NCI-H128 (cell line): Measurements from ENCODE around the gene CYSTM1.
"Not testable (repeated sequence)": the region's sequence is repeated elsewhere in the genome, so short reads cannot be mapped to it uniquely, and the experiment has no call there.

Source experiments
- DNase-seq: peaks from one replicate; lab custom pipeline; 2025; ENCODE audit not compliant: unreplicated experiment; lab: John Stamatoyannopoulos, UW

The CYSTM1 gene

DNA sequence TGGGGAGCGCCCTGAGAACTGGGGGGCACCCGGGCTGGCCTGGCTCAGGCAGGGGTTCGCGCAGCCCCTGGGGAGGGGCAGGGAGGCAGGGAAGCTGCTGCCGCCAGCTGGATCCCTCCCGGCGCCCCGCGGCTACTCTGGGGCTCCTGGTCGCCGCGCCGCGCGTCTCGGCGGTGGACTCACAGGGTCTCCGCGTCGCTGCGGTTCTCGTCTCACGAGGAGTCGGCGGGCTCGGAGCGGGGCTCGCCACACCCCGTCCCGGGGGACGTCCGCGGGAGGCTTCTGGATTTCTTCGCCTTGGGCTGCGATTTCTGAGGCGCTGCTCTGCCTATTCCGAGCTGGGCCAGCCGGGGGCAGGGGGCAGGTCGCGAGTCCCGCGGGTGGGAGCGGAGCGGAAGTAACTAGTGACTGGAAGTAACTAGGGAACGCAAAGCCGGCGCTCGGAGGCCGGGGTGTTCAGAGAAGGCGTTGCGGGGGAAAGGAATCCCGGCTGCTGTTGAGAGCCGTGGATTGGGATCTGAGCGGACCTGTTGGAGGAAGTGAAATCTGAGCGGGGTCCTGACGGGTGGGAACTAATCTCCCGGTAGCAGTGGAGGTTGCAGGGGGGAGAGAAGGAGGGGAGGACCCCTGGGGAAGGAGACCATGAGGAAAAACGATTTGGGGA is 511 bp downstream of the CYSTM1 start:
- DNase-seq, result no peak

DNA sequence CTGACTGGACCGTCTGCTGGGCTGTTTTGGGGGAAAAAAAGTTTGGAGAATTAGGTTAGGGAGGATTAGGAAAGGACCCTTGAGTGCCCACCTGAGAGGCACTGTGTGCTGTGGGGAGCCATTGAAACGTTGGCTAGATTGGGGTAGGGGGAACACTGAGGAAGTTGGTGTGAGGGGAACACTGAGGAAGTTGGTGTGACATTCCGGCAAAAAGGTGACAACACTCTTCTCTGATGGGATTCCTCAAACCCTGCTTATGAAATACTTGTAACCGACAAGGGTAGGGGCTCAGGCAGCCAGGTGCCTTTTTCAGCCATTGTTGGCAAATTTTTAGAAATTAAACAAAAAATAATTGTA is 1.0 kb downstream of the CYSTM1 start:
- no peak for DNase-seq

DNA sequence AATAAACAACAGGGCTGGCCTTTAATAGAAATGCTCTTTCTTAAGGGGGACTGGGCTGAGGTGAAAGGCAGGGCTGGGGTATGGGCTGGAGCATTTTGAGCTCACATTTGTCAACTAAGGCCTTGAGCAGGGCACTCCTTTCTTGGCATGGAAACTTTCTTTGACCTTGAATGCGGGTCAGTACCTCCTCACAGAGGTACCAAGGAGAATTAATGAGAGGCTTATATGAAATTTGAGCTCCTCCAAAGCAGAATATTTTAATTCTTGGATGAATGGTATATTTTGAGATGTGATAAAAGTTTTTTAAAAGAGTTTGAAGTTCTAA is 3.1 kb downstream of the CYSTM1 start:
- no peak for DNase-seq

DNA sequence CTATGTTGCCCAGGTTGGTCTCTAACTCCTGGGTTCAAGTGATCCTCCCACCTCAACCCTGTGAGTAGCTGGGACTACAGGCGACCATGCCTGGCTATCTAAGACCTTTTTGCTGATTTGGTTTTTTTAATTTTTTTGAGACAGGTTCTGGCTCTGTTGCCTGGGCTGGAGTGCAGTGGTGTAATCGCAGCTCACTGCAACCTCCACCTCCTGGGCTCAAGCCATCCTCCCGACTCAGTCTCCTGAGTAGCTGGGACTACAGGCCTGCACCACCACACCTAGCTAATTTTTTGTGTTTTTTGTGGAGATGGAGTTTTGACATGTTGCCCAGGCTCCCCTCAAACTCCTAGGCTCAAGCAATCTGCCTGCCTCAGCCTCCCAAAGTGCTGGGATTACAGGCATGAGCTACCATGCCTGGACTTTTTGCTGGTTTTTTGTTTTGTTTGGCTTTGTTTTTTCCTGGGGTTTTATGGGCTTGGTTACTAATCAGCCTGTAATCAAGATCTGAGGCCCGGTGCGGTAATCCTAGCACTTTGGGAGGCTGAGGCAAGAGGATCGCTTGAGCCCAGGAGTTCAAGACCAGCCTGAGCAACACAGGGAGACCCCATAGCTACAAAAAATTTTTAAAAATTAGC is 3.6 kb downstream of the CYSTM1 start:
- DNase-seq, result no peak

DNA sequence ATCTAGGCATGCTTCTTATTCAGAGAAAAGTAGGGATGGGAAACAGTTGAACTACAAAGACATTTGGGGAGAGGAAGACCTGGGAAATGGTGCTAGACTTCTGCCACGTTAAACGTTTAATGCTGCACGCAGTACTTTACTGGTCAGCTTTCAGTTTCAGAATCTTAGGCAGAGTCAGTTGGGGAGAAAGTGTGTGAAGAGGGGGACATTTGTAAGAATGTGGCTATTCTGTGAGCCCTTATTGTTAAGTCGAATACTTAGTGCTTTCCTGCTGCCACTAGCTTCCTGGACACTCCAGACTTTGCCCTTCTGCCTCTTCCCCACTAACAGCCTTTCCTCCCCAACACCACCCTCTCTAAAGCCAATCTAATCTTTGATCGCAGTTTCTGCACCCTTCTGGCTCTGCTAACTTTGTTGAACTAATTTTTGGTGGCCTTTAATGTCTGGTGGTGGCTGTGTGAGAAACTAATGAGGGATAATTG is 6.1 kb downstream of the CYSTM1 start:
- DNase-seq, result no peak

DNA sequence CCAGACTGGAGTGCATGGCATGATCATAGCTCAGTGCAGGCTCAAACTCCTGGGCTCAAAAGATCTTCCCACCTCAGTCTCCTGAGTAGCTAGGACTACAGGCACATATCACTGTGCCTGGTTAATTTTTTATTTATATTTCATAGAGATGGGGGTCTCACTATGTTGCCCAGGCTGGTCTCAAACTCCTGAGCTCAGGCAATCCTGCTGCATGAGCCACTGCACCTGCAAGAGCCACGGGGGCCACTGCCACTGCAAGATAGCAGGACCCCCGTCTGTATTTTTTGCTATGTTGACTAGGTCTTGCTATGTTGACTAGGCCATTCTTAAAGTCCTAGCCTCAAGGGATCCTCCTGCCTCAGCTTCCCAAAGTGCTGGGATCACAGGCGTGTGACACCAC is 6.5 kb downstream of the CYSTM1 start:
- no peak for DNase-seq

DNA sequence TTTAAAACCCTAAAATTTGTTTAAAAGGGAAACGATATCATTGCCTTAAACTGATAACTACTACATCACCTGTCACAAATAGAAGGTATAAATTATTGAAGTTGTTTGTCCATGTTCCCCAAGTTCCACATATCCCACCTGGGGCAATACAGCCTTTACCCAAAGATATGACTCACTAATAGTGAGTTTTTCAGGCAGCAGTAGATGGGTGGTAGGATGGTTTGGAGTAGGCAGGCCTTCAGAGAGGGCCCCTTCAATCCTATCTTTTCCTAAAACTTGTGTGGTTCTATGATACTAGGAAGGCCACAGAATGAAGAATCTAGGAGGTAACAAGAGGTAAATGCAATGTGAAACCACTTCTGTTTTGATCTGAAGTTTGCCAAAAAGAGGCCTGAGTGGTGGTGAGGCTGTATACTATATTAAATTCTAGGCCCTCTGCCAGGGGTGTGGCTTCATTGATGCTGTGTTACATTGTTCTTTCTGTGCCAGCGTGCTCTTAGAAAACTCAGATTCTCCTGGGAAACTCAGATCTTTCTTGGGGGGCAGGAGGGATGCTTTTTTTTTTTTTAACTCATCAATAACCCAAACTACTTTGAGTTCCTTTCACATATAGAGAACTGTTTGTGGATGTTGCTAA is 7.2 kb downstream of the CYSTM1 start:
- DNase-seq, result no peak

DNA sequence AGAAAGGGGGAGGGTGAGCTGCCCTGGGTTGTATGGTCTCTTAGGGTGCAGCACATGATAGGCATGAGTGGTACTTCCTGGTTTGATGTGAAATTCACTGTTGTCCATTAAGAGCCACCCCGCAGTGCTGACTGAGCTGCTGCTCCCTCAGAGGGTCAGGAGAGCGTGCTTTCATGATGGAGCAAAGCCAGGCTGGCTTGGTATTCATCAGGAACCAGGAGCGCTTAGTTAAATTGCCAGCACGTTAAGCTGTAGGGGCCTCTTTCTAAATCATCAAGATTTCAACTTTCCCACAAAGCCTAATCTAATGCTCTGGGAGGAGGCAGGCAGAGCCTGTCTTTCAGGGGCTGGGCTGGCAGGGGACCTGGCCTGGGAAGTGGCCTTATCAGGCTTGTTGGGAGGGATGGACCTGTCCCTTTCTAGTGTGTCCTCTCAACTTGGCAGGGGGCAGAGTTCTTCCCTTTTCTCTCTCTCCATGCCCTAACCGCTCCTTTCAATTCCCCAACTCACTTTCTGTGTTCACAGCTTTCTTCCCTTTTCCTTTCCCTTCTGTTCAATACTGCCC is 7.9 kb downstream of the CYSTM1 start:
- DNase-seq, result no peak

DNA sequence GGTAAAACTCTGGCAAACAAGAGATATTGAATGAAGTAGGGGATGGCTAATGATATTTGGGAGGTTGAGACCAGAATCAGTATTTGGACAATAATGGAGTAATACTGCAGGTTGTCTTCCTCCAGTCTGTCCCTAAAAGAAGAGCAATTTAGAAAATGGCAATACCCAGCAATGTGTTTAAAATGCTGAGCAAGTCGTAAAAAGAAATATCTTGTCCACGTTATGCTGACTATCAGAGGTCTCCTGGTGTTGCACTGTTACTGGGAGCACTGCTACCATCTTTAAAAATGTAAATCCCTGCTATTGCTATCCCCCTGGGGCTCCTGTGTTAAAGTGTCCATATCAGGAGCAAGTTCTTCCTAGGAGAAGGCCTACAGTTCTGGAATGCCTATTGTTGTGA is 10.4 kb downstream of the CYSTM1 start:
- no peak for DNase-seq

DNA sequence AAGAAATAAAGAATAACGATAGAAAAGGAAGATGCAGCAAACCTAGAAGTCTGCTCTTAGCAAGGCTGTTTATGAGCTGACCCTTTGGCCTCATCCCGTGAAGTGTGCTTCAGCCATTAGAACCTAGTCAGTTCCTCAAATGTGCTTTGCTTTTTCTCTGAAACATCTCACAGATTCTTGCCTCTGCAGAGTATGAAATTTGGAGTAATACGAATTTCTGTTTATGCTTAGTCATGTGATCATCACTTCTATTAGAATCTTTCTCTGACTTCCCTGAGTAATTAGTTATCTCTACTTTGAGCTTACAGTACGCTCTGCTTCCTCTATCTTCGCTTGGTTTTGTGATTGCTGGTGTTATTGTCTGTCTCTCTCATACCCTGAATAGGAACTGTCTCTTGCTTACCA is 11.3 kb downstream of the CYSTM1 start:
- no peak for DNase-seq

DNA sequence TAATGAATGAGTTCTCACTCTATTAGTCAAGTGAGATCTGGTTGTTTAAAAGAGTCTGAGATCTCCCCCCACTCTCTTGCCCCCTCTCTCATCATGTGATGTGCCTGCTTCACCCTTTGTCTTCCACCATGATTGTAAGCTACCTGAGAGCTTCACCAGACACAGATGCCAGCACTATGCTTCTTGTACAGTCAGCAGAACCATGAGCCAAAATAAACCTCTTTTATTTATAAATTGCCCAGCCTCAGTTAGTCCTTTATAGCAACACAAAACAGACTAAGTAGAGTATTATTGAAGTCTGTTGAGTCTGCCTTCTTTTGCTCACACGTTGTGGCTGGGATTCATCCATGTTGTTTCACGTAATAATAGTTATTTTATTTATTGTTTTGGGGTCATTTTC is 14.3 kb downstream of the CYSTM1 start:
- no peak for DNase-seq

DNA sequence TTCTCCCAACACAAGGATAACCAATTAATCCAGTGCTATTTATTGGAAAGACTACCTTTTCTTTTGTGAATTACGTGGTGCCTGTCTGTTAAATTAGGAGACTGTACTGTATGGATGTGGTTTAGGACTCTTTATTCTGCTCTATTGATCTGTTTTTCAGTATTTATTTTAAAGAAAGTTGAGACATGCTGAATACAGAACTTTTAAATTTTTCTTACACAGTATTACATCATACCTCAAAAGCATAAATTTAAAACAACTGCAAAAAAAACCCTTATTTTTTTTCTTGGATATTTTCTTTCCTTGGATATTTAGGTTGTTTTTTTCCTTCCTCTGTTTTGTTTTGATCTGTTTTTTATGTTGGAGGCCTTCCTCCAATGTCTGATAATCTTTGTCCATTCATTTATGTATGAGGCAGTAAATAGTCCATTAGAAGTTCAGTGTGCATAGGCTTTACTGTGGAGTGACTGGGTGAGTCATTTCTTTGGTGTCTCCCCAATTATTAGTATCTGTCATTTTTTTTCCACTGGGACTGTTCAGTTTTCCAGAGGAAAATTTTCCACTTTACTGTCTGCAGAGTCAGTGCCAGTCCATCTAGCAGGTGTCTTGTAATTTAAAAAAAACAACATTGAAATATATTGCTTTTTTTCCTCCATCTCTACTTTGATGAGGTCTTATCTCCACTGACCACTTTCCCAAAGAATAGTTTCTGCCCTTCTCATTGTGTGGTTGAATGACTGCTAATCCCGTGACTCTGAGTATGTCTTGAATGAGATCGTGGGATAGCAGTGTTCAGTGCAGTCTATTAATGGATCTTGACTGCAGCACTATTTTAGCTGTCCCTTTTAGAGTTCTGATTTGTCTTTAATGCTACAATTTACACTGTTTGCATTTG is 15.2 kb downstream of the CYSTM1 start:
- no peak for DNase-seq

DNA sequence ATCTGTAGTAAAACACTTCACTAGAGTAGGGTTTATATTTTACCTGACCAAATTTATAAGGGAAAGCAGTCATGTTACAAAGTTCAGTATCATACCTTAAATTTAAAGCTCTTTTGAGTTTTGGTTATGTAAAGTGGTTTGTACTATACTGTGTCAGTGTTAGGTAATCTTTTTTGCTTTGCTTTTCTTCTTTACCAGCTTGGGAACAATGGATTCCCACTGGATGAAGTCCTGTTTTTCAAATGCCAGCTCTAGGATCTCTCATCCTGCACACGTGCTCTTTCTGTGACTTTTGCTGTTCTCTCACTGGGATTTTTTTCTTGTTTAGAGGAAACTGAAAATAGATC is 15.9 kb downstream of the CYSTM1 start:
- no peak for DNase-seq

DNA sequence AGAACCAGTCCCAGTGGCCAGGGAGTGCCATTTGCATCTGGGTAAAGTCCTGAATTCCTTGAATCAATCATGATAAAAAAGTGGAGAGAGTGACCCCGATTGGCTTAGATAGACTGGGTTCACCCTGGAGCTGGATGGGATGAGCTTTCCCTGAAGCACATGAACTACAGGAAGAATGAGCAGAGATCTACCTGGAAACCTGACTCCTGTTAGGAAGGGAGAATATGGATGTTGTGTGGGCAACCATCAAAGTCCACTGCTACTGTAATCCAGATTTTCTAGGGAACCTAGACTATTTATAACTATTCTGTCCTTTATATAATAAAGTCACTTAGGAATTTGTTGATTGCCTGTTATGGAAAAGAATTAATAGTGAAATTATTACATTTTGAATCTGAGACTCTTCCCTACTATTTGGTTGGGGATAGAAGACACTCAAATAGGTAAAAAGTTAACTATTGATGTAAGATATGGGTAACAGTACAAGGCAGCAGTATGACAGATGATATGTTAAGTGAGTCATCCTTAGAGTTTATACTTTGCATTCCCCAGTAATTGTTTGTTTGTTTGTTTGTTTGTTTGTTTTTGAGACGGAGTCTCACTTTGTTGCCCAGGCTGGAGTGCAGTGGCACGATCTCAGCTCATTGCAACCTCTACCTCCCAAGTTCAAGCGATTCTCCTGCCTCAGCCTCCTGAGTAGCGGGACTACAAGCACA is 17.9 kb downstream of the CYSTM1 start:
- no peak for DNase-seq

DNA sequence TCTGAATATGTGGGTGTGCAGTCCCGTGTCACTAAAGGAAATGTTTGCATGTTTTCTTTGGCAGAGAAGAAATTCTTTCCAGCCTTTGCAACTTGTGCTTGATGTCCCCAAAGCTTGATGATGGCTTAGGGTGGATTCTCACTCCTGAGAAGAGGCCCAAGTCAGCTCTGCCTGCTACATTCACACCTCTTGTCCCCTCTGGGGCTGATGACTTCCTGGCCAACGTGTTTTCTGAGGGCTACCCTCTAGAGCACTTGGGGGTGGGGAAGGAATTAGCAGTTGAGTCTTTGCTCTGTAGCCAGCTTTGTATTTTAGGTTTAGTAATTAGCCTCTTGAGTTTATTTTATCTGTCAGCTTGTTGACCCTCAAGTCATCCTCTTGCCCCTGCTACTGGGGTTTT is 19.7 kb downstream of the CYSTM1 start:
- no peak for DNase-seq

DNA sequence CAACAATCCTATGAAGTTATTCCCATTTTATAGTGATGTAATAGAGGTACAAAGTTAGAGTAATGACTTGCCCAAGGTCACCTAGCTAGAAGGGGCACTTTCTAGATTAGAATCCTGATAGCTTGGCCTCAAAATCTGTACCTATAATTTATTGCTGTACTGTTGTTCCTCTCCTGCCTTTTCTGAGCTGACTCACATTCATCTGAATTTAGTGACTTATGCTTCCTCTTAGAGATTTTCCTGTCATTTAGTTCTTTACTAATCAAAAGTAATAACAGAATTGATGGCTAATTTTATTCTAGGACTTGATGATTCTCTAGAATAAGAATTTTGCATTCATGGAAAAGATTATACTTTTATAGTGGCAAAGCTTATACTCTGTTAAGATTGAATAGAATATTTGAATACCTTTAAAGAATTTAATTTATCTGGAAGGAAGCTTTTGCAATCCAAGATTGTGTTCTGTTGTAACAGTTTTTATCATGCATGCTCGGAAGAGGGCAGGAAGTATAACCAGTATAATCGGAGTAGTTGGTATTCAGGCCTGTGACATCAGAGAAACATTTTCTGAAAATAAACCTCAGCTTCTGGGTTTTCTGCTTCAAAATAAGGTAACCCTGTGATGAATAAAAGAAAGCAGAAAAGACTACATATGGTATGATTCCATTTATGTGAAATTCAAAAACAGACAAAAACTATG is 21.3 kb downstream of the CYSTM1 start:
- no peak for DNase-seq

DNA sequence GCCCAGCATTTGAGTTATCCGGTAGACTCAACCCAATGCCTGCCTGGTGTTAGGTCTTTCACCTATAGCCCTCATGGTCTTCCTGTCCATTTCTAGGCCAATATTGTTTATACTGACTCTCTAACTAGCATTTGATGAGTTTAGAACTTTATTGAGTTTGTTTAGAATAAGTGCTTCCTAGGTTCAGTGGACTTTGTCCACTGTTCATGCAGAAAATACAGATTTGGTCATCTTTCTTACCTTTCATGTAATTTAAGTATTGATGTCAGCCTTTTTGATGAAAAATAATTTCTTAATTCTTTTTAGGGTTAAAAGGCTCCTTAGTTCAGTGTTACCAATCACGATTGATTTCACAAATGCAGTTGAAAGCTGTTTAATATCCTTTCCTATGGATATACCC is 22.0 kb downstream of the CYSTM1 start:
- DNase-seq, result no peak

DNA sequence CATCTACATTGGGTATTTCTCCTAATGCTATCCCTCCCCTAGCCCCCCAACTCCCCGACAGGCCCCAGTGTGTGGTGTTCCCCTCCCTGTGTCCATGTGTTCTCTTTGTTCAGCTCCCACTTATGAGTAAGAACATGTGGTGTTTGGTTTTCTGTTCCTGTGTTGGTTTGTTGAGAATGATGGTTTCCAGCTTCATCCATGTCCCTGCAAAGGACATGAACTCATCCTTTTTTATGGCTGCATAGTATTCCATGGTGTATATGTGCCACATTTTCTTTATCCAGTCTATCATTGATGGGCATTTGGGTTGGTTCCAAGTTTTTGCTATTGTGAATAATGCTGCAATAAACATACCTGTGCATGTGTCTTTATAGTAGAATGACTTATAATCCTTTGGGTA is 23.9 kb downstream of the CYSTM1 start:
- DNase-seq, result not testable (repeated sequence)

DNA sequence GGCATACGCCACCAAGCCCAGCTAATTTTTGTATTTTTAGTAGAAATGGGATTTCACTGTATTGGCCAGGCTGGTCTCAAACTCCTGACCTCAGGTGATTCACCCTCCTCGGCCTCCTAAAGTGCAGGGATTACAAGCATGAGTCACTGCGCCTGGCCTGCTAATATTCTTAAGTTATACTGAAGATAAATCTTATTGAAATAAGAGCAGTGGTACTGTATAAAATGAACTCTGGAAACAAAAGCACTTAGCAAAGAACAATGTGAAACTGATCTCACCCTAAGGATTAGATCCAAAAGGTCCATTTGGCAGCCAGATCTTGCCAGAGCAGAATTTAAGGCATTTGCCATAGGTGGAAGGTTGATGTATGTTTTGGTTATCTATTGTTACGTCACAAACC is 27.1 kb downstream of the CYSTM1 start:
- no peak for DNase-seq

DNA sequence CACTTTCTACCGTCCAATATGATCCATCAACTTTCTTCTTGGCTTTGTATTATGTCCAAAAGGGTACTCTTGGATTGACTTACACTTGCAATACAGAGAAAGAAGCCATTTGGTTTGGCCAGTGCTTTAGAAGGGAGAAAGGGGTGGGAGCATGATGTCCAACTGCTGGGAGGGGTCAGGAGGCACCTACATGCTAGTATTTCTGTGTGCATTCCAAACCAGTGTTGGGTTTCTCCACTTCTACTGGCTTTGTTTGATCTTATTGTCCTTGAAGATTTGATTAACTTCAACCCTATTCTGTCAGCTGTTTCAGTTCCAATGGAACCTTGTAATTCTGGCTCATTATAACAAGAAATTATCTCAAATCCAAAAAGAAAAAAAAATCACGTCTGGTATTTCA is 27.6 kb downstream of the CYSTM1 start:
- no peak for DNase-seq
